Panc1 (cell line): ENCODE data around the gene ROPN1L. TPM values are rescaled to one million over a fixed set of nuclear protein-coding genes. Genes with fewer than 3 reads are reported as not detected.
A peak's percentile ranks its signal among the peaks of the same experiment; 100 is the strongest.

ENCODE experiments used
- ATAC-seq: fragments of 200-7000 bp; cut with Tn5 transposase; 2 replicates; pipeline ENCODE4 v1.9.1; 2020; ENCODE audit warnings: mild to moderate bottlenecking, moderate library complexity
- BruUV-seq: library from RNA; stranded (reverse); fragments of 400-500 nt; replicated peaks from 2 replicates; lab custom pipeline; 2021; lab: Mats Ljungman, UMichigan
- CTCF ChIA-PET: fragments of 300-600 bp; sonication (Branson Sonifier 250); formaldehyde crosslinking; loops from one replicate; lab custom pipeline; 2022; ENCODE audit warnings: antibody characterized with exemption; lab: Charles Lee
- POLR2A ChIA-PET: fragments of 300-600 bp; sonication (Branson Sonifier 250); formaldehyde crosslinking; loops from one replicate; lab custom pipeline; 2022; ENCODE audit warnings: antibody characterized with exemption; lab: Charles Lee
- DNase-seq: peaks from one replicate; pipeline ENCODE4 v3.0.0-alpha.2; 2010; ENCODE audit warnings: low read depth, low spot score
- H3K27ac ChIP-seq: 2 replicates; pipeline ENCODE4 v1.5.1; 2011; ENCODE audit warnings: mild to moderate bottlenecking, low read length, inconsistent platforms
- H3K27me3 ChIP-seq: fragments of 200-500 bp; sonication (Bioruptor generic); 2 replicates; pipeline ENCODE4 v1.6.0; 2014; ENCODE audit warnings: low read length, inconsistent platforms; ENCODE audit not compliant: control insufficient read depth, insufficient read depth
- H3K36me3 ChIP-seq: fragments of 200-500 bp; sonication (Bioruptor generic); 2 replicates; pipeline ENCODE4 v1.5.1; 2014; ENCODE audit warnings: inconsistent platforms, mild to moderate bottlenecking, low read length, moderate library complexity; ENCODE audit not compliant: control insufficient read depth, insufficient read depth
- H3K4me1 ChIP-seq: 2 replicates; pipeline ENCODE4 v1.5.1; 2011; ENCODE audit warnings: inconsistent platforms, mild to moderate bottlenecking, low read length, moderate library complexity; ENCODE audit not compliant: control insufficient read depth, insufficient read depth
- H3K4me3 ChIP-seq, 2 experiments: 2 replicates each; pipeline ENCODE4 v1.5.1; 2011 to 2012; ENCODE audit warnings: low read depth in 2 of 2, low read length in 2 of 2, mild to moderate bottlenecking in 2 of 2, inconsistent platforms in 1 of 2, moderate library complexity in 1 of 2
- H3K9me3 ChIP-seq: fragments of 200-500 bp; sonication (Bioruptor generic); 2 replicates; pipeline ENCODE4 v1.5.1; 2014; ENCODE audit warnings: low read depth, mild to moderate bottlenecking, inconsistent platforms, low read length, moderate library complexity; ENCODE audit not compliant: control insufficient read depth, insufficient read depth
- CTCF ChIP-seq: fragments of 450-650 bp; IDR thresholded peaks from 2 replicates; pipeline ENCODE4 v1.5.1; 2017; ENCODE audit warnings: mild to moderate bottlenecking
- POLR2AphosphoS5 ChIP-seq: IDR thresholded peaks from 2 replicates; pipeline ENCODE4 v1.6.1; 2012; ENCODE audit warnings: mild to moderate bottlenecking, low read depth, low read length, moderate library complexity
- REST ChIP-seq, 2 experiments: IDR thresholded peaks; 2 replicates each; pipeline ENCODE4 v1.6.1; 2011 to 2012; ENCODE audit warnings: low read depth in 2 of 2, control low read depth in 1 of 2, low read length in 1 of 2, mild to moderate bottlenecking in 1 of 2, moderate library complexity in 1 of 2; ENCODE audit not compliant: insufficient read depth in 1 of 2
- SIN3A ChIP-seq: IDR thresholded peaks from 2 replicates; pipeline ENCODE4 v1.6.1; 2012; ENCODE audit warnings: low read depth, mild to moderate bottlenecking, low read length, moderate library complexity, borderline replicate concordance; ENCODE audit not compliant: insufficient read depth
- TCF7L2 ChIP-seq: IDR thresholded peaks from 2 replicates; pipeline ENCODE4 v1.6.1; 2011; ENCODE audit warnings: mild to moderate bottlenecking, low read depth, low read length, inconsistent platforms
- in situ Hi-C: cut with HindIII; loops from 2 replicates; pipeline ENCODE4 v1.10.0; 2016; ENCODE audit warnings: low sequenced_read_pairs, low pct_unique_long_range_greater_than_20kb
- intact Hi-C: fragments of 100-400 bp; cut with micrococcal nuclease; formaldehyde crosslinking; loops from one replicate; pipeline ENCODE4 v1.10.0; 2022; ENCODE audit not compliant: unreplicated experiment
- total RNA-seq: library from RNA; stranded (reverse); gene quantifications from one replicate; pipeline ENCODE4 v1.2.1, GENCODE V29; 2021; ENCODE audit not compliant: unreplicated experiment

The ROPN1L gene
- total RNA-seq, 1 experiment from 2014 or later = 3.0 TPM

GRCh38 chr5:10506535-10506934 is 64.9 kb downstream of the ROPN1L start:
- Histone ChIP-seq H3K27ac (peak overlapping the region; percentile 26; the same call in 1 of the 2 replicates), H3K4me1 (peaks cover 15% of the 10 kb centered on the region; the same call in 1 of the 2 replicates), H3K36me3 (no peaks in the 10 kb centered on the region), H3K27me3 (no peaks in the 10 kb centered on the region), H3K9me3 (no peaks in the 10 kb centered on the region), H3K4me3 (no peak overlapping the region)
- in situ Hi-C loops (no loop called here), intact Hi-C loops (no loop called here)
- ATAC-seq (no peak), DNase-seq (no peak)
- CTCF ChIA-PET = no interaction called here
- POLR2A ChIA-PET = no interaction called here
- TF ChIP-seq POLR2AphosphoS5 (no peak), SIN3A (no peak), TCF7L2 (no peak), CTCF (no peak), REST (IDR thresholded peaks at IDR 0.05; ENCODE audit: insufficient read depth in 1 of 2, low read depth in 2 of 2, low read length in 1 of 2) (no peak)
- no TSS peak for BruUV-seq

- DNase-seq (no peak), ATAC-seq (peak; percentile 71)
- ChIA-PET POLR2A (no interaction called here), CTCF (no interaction called here)
- Histone ChIP-seq H3K27ac (peak overlapping the region; percentile 55; the same call in 1 of the 2 replicates), H3K4me3 (no peak overlapping the region), H3K36me3 (no peaks in the 10 kb centered on the region), H3K9me3 (no peaks in the 10 kb centered on the region), H3K4me1 (peaks cover 12% of the 10 kb centered on the region; the same call in 1 of the 2 replicates), H3K27me3 (no peaks in the 10 kb centered on the region)
- no TSS peak for BruUV-seq
- intact Hi-C loops (no loop called here), in situ Hi-C loops (no loop called here)
- TF ChIP-seq POLR2AphosphoS5 (peak; percentile 62; the same call in 1 of the 2 replicates), TCF7L2 (peak; percentile 76), REST (IDR thresholded peaks at IDR 0.05; ENCODE audit: insufficient read depth in 1 of 2, low read depth in 2 of 2, low read length in 1 of 2) (no peak)
Observed at GRCh38 chr5:10507575-10508096, 66.0 kb downstream of the ROPN1L start.
